ENCODE measurements around the gene GP9.

GP9 gene

DNA sequence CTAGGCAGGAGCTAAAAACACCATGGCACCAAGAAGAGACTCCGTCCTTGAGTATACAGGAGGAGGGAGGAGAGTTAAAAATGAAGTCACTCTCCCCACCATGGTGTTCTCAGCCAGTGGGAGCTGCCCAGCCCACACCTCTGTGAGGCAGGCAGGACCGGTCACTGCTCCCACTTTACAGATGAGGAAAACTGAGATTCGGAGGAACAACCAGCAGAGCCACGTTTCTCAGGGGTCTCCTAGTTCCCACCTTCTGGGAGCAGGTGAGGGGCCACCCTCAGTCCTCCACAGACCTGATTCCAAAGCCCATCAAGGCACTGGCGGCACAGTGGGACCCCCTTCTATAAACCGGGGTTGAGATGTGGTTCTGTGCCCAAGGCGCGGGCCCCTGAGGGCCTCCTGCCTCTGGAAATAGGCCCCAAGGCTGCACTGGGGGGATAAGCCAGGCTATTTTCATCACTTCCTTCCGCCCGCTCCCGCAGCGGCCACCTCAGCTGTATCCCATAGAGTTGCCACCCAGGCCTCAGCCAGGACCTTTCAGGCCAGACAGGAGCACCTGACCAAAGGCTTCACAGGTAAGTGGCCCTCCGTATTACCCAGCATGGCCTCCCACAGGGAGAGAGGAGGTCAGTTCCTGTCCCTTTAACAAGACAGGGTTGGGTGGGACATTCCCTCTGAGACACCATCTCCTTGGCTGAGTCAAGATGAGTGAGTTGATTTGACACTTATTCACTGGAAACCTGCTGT lies at the start of gene GP9:
TSS of gene GP9 (plus strand) at position 504 of the 747 bp plus-strand sequence. CDS start 961 bp downstream, outside the sequence.
- no peak for DNase-seq

GRCh38 chr3:129013491-129013891 lies 47.1 kb upstream of the GP9 start:
- no peak for DNase-seq

DNA sequence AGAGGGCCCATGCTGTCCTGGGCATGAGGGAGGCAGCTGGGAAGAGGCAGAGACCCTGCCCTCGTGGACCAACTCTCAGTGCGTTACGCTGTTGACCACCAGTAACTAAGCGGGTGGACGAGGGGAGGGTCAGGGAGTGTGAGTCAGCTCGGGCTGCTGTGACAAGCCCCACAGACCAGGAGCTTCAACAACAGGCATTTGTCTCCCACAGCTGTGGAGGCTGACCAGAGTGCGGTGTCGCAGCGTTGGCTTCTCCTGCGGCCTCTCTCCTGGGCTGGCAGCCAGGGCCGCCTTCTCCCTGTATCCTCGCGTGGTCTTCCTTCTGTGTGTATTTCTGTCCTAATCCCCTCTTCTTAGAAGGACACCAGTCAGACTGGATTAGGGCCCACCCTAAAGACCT lies 46.4 kb upstream of the GP9 start:
- DNase-seq: no peak

GRCh38 chr3:129014793-129015345 lies 45.7 kb upstream of the GP9 start:
- no peak for DNase-seq

- no peak for DNase-seq
These were observed 45.0 kb upstream of the GP9 start for GRCh38 chr3:129015388-129016105.

- peak; percentile 82 for DNase-seq
These were observed 44.2 kb upstream of the GP9 start for GRCh38 chr3:129016356-129016719.

GRCh38 chr3:129016720-129017483 lies 43.7 kb upstream of the GP9 start:
- DNase-seq: no peak

GRCh38 chr3:129017484-129017899 lies 43.1 kb upstream of the GP9 start:
- no peak for DNase-seq

- DNase-seq: no peak
These were observed 42.3 kb upstream of the GP9 start for GRCh38 chr3:129018271-129018670.

DNA sequence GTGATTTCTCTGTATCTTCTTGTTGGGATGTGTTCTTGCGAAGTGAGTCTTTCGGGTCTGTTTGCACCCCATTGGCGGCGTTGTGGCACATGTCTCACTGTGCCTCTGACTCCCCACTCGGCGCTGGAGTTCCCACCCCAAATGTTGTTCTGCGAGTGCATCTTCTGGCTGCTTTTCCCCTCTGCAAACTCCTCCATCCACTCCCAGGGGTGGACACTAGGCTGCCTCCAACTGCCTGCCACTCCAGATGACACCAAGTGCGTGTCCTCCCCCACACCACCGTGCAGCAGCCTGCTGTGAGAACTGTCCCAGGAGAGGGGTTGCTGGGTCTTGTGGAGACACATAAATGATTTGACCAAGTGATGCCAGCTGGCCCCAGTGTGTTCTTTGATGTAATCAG lies 41.8 kb upstream of the GP9 start:
- no peak for DNase-seq

DNA sequence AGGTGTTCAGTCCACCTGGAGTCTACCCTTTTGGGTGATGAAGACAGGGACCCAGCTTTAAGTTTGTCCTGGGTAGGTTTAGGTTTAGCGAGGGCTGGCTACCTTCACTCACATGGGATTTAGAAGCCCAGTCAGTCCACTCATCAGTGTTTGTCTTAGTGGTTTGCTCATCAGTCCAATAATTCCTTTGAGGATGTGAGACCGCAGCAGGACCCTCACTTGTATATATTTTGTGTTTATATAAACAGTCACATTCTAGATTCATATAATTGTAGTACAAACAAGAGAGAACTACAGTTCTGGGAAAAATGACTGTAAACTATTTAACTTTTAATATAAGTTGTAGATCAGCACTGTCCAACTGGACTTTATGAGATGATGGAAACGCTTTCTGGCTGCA lies 41.3 kb upstream of the GP9 start:
- no peak for DNase-seq

- no peak for DNase-seq
These were observed 39.9 kb upstream of the GP9 start for GRCh38 chr3:129020691-129021090.

GRCh38 chr3:129021140-129021551 lies 39.4 kb upstream of the GP9 start:
- DNase-seq: no peak

GRCh38 chr3:129022114-129023007 lies 38.2 kb upstream of the GP9 start:
- DNase-seq: no peak

GRCh38 chr3:129023008-129023358 lies 37.6 kb upstream of the GP9 start:
- no peak for DNase-seq

DNA sequence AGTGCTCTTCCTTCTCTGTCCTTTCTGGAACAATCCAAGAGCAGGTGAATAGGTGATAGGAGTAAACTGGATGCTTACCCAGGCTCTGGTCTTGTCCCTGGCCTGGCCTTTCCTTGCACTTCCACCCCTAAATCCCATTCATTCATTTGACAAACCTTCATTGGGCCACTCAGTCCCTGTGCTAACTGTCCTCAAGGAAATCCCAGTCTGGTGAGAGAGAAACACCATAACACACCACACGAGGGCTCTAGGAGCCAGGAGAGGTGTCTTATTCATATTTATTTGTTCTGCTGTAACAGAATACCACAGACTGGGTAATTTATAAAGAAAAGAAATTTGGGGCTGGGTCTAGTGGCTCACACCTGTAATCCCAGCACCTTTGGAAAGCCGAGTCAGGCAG lies 36.7 kb upstream of the GP9 start:
- no peak for DNase-seq

GRCh38 chr3:129025108-129025507 lies 35.5 kb upstream of the GP9 start:
- DNase-seq: no peak

- no peak for DNase-seq
These were observed 34.7 kb upstream of the GP9 start for GRCh38 chr3:129025691-129026435.

GRCh38 chr3:129026728-129027543 lies 33.6 kb upstream of the GP9 start:
- peak; percentile 92 for DNase-seq

GRCh38 chr3:129027544-129027880 lies 33.1 kb upstream of the GP9 start:
- DNase-seq: no peak

GRCh38 chr3:129028866-129029265 lies 31.7 kb upstream of the GP9 start:
- DNase-seq: no peak
